MM.1S (cell line): ENCODE results near the gene PSEN1.

Source experiments
- CTCF ChIP-seq: fragments of 300-600 bp; sonication (generic); IDR thresholded peaks from 2 replicates; pipeline ENCODE4 v1.5.1; 2016; ENCODE audit warnings: antibody characterized with exemption, low read length, mixed read lengths
- EZH2 ChIP-seq: fragments of 300-600 bp; sonication (generic); optimal IDR thresholded peaks from 2 replicates; pipeline ENCODE3; 2017; ENCODE audit warnings: low read depth, mild to moderate bottlenecking, antibody characterized with exemption, low read length, mixed read lengths

GRCh38 chr14:73243341-73243740, 107.0 kb downstream of the PSEN1 start:
- TF ChIP-seq EZH2 = no peak
- TF ChIP-seq CTCF = no peak
